GM21576 (cell line): ENCODE measurements around the gene SGCG.
"Not testable (repeated sequence)": the region's sequence is repeated elsewhere in the genome, so short reads cannot be mapped to it uniquely, and the experiment has no call there.

Experiments used
- ATAC-seq: cut with Tn5 transposase; IDR thresholded peaks from one replicate; pipeline ENCODE4 v1.9.1; 2021; ENCODE audit warnings: mild to moderate bottlenecking, moderate library complexity; ENCODE audit not compliant: unreplicated experiment

The SGCG gene, protein sequence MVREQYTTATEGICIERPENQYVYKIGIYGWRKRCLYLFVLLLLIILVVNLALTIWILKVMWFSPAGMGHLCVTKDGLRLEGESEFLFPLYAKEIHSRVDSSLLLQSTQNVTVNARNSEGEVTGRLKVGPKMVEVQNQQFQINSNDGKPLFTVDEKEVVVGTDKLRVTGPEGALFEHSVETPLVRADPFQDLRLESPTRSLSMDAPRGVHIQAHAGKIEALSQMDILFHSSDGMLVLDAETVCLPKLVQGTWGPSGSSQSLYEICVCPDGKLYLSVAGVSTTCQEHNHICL

GRCh38 chr13:23180711-23181110 lies at the start of gene SGCG:
TSS of gene SGCG (plus strand) at chr13:23180979. CDS start at chr13:23203695, 22,716 bp downstream.
- ATAC-seq = no peak

- no peak for ATAC-seq
Observed at GRCh38 chr13:23134542-23134941, 46.2 kb upstream of the SGCG start.

GRCh38 chr13:23140492-23140891 lies 40.3 kb upstream of the SGCG start:
- ATAC-seq = no peak

- no peak for ATAC-seq
Observed at GRCh38 chr13:23141964-23142363, 38.8 kb upstream of the SGCG start.

- ATAC-seq = not testable (repeated sequence)
Observed at GRCh38 chr13:23142607-23143006, 38.2 kb upstream of the SGCG start.

- ATAC-seq = no peak
Observed at GRCh38 chr13:23144431-23144830, 36.3 kb upstream of the SGCG start.

GRCh38 chr13:23146006-23146405 lies 34.8 kb upstream of the SGCG start:
- ATAC-seq = no peak

GRCh38 chr13:23146811-23147625 lies 33.8 kb upstream of the SGCG start:
- no peak for ATAC-seq

DNA sequence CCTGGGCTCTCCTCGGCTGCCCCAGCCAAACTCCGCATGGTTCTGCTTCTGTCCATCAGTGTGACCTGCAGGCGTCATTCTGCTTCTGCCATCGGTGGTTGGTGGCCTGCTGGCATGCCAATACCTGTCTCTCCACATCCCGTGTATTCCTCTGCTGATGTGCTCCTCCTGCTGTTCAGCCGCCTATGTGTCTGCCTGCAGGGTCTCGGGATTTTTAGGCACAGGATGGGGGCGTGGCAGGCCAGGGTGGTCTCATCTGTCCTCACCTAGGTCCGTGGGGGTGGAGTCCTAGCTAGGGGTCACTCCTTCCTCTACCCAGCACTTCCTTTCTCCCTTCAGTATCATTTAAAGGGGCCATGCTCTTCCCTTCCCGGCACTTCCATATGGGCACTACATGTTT lies 33.0 kb upstream of the SGCG start:
- no peak for ATAC-seq

DNA sequence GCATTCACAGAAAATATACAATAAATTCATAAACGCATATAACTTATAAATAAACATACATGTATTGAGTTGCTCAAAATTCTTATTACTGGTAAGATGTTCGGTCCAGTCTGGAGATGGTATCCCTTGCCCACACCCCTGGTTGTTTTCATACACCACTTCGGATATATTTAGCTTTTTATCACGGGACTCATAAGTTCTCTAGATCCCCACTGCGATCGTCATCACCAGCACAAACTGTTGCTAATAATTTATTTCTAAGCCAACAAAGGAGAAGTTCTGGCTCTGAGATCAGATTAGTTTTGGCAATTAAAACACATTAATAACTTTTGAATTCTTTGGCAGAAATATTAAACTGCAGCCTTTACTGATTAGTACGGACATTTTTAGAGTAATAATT lies 23.0 kb upstream of the SGCG start:
- no peak for ATAC-seq

GRCh38 chr13:23159205-23159759 lies 21.5 kb upstream of the SGCG start:
- no peak for ATAC-seq

DNA sequence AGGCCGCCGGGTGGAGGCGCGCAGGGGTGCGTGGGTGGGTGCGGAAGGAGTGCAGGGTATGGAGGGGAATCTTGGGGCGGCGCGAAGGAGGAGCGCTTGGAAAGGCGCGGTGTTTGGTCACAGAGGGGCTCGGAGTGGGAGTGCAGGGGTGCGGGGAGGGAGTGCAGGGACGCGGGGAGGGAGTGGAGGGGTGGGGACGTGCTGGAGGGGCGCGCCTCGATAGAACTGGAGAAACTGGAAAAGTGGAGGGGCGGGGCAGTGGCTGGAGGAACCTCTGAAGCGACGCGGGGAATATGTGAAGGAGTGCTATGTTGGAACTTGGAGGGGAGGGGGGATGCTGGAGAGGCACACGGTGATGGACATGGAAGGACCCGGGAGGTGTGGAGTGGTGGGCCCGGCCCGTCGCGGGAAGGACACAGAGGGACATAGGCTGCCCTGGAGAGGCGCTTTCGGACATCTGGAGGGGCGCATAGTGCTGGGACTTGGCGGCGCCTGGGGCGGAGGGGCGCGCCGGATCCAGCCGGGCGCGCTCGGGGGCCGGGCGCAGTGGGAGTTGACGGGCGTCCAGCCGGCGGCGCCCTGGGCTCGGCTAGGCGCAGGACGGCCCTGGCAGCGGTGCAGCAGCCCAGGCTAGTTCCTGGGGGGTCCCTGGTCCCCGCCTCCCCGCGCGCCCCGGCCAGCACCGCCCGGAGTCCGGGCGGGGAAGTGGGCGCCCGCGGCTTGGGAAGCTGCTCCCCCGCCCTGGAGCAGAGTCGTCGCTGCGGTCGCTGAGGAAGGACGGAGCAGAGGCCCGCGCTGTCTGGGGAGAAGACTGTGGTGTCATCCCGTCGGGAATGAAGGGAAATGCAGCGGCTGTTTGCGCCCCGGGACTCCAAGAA lies 20.8 kb upstream of the SGCG start:
- no peak for ATAC-seq

DNA sequence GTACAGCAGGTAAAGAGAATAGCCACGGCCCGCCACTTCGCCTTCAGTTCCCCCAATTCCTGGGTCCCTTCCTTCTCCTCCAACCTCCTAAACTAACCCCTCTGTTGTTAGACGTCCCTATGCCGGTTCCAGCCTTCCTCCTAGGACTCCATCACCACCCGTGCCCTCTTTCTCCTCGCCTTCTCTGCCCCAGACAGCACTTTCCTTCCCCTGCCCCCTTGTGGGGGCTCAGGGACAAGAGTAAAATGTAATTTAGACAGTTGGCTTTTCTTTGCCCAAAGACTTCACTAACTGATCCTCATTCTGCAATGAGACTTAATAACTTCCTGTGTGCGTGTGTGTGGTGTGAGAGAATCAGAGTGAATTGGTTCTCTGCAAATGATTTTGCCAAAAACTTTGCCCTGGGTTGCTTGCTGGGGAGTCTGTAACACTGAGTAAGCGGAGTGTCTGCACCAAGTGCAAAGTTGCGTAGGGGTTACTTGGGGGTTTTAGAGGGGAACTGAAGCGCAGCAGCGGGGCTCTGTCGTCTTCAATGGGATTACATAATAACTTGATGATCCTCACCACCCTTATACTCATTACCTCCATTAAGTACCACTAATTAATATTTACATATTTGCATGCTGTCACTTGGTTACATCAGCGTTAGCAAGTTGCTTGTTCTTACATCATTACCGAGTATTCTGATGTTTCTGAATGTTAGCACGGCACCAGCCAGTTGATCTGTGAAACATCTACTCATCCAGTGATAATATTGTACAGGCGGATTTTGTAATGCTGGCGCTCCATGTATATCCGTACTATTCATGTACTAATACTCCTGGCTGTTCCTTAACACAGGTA lies 19.9 kb upstream of the SGCG start:
- no peak for ATAC-seq

- ATAC-seq = no peak
Observed at GRCh38 chr13:23161481-23161825, 19.3 kb upstream of the SGCG start.

DNA sequence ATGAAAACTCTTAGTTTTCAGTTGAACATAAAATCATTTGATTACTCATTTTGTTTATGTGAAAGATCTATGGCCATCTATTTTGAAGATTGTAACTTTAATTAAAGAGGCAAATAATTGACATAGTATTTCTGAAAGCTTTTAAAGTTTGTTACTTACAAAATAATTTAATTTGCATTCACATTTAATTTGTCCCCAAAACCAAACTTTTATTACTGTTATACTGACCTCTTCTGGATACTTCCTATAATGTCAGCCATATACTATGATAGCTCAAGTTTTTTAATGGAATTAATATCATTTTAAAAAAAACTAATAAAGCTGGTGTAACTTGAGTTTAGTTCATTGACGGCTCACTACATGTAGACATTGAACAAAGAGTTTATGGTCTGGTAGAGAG lies 4.9 kb upstream of the SGCG start:
- ATAC-seq = no peak

DNA sequence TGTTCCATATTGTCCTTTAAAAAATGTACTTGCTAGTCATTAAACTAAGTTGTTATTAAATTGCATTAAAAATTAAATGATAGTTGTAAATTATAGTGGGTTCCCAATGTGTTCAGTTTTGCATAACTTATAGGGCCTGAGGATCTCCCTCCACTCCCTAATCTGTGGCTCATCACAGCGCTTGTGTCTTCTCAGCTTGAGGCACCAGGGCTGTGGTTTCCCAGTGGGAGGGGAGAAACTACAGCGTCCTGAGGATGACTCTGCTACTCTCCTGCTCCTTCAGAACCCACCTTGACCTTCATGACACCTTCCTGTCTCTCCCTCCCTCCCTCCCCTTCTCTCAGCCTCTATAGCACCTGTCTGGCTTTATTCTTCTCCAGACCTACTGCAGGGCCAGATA lies 1.4 kb downstream of the SGCG start:
- no peak for ATAC-seq

DNA sequence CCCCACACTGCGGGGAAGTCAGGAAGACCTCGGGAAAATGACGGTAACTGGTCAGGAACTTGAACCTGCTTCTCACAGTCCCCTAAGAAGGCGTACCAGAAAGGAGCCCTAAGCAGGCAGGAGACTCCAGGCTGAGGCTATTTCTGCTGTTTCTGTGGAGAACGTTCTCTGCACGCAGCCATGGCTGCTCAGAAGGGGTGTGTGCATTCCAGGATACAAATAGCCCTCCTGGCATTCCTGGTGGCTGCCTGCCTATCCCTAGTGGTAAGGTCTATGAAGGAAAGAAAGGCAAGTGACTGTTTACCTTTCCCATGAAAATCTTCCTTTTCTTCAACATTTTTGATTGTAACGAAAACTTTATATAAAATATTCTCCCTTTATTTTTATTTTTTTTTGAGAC lies 2.5 kb downstream of the SGCG start:
- no peak for ATAC-seq

DNA sequence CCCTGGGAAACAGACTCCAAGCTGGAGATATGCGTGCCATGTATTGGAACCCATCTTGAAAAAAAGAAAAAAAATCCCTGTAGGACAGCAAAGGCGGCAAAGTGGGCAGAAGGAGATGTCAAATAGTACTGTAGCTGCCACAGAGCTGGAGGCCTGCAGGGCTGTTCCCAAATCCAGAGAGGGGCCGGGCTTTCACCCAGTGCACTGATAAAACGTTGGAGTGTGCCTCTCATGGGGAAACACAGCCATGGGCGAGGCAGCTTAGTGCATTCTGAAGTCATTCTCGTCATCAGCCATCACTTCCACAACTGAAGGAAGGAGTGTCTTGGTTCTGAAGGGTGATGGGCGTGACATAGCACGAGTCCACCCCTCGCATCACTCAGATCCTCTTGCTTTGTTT lies 4.8 kb downstream of the SGCG start:
- no peak for ATAC-seq

DNA sequence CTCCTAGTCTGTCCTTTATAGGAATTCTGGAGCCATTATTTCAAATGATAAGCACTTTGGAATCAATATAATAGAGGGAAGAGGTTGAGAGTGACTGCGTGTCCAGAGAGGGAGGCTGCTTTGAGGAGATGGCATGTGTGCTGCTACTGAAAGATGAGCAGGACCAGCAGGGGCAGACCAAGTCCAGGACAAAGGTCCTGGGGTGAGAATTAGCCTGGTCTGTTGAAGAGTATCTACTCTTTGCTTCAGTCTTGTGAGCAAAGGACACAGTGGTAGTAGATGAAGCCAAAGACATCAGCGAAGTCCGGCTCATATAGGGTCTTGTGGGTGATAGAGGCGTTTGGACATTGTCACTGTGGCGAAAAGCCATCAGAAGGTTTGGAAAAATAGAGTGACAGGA lies 21.1 kb downstream of the SGCG start:
- ATAC-seq = no peak

- no peak for ATAC-seq
Observed at GRCh38 chr13:23202383-23202782, 21.6 kb downstream of the SGCG start.
